Fibroblast of skin of scalp (primary cell): Measurements from ENCODE around the gene MYOM1.
"Not testable (repeated sequence)": the region's sequence is repeated elsewhere in the genome, so short reads cannot be mapped to it uniquely, and the experiment has no call there.

Experiments
- DNase-seq: peaks from one replicate; pipeline ENCODE4 v3.0.0-alpha.2; 2013

The MYOM1 gene

DNA sequence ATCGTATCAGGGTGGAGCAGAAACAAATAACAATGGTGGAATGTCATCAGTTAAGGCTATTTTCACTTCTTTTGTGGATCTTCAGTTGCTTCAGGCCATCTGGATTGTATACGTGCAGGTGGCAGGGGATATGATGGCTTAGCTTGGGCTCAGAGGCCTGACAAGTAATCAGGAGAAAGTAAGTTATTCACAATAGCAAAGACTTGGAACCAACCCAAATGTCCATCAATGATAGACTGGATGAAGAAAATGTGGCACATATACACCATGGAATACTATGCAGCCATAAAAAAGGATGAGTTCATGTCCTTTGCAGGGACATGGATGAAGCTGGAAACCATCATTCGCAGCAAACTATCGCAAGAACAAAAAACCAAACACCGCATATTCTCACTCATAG, 196.2 kb downstream of the MYOM1 start:
- DNase-seq, result not testable (repeated sequence)
